HG02642 (cell line): ENCODE data around the gene NEDD4L.

Experiments used
- ATAC-seq: cut with Tn5 transposase; IDR thresholded peaks from one replicate; pipeline ENCODE4 v1.9.1; 2021; ENCODE audit warnings: mild to moderate bottlenecking; ENCODE audit not compliant: unreplicated experiment, poor library complexity

Gene NEDD4L

DNA sequence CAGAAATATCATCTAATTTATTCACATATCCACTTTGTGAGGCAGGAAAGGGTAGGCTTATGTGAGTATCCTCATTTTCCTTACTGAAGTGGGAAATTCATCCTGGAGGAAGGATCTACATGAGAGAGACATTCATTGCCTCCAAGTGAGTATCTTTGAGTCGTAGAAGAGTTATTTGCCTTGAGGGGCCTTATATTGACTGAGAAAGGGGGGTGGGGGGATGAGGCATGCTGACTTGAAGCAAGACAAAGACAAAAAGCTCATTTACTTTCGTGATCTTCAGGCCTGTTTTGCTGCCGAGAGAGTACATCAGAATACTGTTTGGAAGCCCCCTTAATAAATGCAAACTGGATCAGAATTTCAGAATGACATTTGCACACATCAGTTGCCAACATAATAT, 17.6 kb upstream of the NEDD4L start:
- no peak for ATAC-seq

GRCh38 chr18:58026857-58027256, 17.2 kb upstream of the NEDD4L start:
- no peak for ATAC-seq

DNA sequence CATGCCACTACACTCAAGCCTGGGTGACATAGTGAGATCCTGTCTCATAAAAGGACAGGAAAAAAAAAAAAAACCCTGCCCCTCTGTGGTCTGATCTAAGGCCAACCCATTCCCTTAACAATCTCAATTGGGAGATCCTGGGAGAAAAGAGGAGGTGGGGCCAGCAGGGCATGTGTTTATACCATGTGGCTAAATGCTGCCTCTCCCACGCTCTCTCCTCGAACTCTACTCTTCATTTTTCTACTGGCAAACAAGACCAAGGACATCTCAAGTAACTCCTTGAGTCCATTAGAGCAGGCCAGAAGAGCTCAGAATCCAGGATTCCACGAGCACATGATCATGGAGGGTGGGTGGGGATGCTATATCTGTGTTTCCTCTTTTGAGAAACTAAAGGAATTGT, 16.7 kb upstream of the NEDD4L start:
- ATAC-seq = no peak

- no peak for ATAC-seq
These were observed 15.8 kb upstream of the NEDD4L start for GRCh38 chr18:58028109-58028784.

DNA sequence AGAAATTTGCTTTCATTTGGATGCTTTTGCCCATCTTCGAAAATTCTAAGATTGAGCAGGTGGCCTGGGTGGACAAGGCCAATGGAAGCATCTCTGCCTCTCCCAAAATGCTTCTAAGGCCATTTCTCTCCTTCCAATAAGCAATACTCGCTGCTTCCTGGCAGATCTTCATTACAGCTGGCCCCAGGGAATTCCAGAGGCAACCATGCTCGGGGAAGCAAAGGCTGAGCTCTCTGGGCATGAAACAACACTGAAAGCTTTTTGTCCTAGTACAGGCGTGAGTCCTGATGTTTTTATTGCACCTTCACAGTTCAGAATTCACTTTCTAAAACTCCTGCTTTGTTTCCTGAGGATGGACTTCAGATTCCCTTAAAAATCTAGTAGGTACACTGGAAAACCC, 11.8 kb upstream of the NEDD4L start:
- no peak for ATAC-seq

GRCh38 chr18:58033216-58033615, 10.8 kb upstream of the NEDD4L start:
- ATAC-seq = no peak

- ATAC-seq = no peak
These were observed 9.7 kb upstream of the NEDD4L start for GRCh38 chr18:58034370-58034769.

DNA sequence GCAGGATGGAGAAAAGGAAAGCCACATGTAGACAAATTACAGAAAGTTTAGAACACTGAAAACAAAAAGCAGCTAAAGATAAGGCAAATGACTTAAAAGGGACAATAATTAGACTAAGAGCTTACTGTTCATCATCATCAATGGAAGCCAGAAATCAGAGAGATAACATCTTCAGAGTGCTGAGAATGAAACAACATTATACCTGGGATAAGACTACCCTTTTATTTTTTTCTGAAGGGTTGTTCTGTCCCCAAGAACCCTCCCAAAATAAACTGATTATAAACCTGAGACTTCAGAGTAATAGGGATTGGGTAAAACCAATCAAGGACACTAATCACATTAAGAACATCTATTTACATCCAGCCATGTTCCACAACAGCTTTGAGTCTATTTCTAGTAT, 6.9 kb upstream of the NEDD4L start:
- no peak for ATAC-seq

GRCh38 chr18:58038063-58038462, 6.0 kb upstream of the NEDD4L start:
- no peak for ATAC-seq

DNA sequence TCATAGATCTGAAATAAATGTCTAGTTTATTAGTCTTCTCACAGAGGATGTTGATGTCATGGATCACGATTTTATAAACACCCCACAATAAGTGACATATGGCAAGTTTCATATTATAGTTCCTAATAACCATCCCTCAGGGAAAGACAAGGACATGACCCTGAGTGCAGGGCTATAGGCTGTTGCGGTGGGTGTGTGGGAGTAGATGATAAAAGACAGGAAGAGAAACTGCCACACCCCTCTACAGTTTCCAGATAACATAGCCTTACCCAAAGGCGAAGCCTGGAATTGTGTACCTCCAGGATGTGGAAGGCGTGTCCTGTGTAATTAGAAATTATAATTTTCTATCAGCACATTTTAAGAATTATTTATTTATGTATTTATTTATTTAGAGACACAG, 2.4 kb upstream of the NEDD4L start:
- no peak for ATAC-seq

GRCh38 chr18:58042826-58043490, 1.1 kb upstream of the NEDD4L start:
- no peak for ATAC-seq

DNA sequence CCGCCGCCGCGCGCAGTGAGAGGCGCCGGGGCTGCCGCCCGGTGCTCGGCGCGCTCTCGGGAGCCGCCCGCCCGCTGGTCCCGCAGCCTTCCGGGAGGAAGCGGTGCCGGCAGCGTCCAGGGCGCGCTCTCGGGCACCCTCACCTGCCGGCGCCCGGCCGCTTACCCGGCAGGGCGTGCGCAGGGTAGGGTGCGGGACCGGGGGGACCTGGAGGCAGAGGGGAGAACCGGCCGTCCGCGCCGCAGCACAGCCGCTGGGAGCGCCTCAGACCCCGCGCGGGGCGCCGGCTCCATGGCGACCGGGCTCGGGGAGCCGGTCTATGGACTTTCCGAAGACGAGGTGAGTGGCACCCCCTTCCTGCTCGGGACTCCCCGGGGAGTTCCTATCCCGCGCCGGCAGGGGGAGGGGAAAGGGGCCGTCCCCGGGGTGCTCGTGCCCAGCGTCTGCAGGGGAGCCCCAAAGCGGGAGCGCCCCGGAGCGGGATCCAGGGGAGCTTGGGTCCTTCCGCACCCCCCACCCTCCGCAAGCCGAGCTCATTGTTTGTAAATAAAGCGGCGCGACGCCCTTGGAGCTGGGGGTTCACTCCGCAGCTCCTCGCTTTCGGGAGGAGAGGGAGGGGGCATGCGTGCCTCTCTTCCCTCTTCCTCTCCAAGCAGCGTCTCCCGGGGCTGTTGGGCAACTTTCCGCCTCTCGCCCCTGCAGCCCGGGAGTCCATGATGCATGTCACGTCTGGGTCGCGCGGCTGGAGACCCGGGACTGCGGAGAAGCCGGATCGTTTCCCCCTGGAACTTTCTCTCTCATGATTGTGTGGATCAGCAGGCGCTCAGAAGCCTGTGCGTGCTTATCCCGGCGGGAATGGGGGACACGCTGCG, 580 bp downstream of the NEDD4L start:
- peak; percentile 46 for ATAC-seq

- no peak for ATAC-seq
These were observed 1.4 kb downstream of the NEDD4L start for GRCh38 chr18:58045242-58046092.

- no peak for ATAC-seq
These were observed 2.2 kb downstream of the NEDD4L start for GRCh38 chr18:58046093-58046793.

DNA sequence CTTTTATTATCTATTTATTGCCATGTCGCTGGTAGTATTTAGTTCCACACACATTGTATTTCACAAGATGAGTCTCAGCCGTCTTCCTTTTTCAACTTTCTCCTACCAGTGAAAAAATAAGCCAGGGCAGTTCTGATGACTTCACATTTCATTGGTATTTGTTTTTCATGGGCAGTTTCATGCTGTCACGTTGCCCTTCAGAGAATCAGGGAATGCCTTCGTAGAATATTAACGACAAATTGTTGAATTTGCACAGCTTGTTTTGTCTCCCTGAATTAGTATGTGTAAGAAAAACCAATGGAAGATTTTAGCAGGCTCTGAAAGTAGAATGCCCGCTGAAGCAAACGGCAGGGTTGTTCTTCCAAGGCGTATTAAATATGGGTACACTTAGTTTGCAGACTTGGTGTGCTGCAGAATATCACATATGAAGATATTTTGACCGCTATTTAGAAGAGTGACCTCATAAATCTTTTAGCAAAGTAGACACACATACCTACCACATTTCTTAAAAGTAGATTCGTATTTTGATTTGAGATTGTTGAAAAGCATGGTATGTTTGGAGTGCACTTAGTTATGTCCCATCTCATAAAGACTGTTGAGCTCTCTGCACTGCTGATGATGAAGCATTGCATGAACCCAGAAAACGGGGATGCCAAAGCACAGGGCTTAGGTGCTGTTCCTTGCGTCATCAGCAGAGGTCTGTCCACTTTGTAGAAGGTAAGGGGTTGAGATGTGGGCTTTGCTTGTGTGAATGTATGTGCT, 2.9 kb downstream of the NEDD4L start:
- ATAC-seq = no peak

DNA sequence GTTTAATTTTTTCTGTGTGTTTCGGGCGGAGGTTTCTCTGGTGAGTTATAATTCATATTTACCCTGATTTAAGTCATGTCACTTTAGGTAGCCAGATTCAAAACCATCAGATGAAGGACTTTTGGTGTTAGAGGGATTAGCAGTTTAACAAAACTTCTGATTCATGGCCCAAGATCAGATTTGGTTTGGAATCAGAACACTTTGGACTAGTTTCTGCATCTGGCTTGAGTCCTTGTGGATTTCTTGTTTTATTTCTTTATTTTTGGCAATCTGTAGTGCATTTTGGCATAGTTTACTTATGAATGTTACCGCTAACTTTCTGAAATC, 3.5 kb downstream of the NEDD4L start:
- no peak for ATAC-seq

DNA sequence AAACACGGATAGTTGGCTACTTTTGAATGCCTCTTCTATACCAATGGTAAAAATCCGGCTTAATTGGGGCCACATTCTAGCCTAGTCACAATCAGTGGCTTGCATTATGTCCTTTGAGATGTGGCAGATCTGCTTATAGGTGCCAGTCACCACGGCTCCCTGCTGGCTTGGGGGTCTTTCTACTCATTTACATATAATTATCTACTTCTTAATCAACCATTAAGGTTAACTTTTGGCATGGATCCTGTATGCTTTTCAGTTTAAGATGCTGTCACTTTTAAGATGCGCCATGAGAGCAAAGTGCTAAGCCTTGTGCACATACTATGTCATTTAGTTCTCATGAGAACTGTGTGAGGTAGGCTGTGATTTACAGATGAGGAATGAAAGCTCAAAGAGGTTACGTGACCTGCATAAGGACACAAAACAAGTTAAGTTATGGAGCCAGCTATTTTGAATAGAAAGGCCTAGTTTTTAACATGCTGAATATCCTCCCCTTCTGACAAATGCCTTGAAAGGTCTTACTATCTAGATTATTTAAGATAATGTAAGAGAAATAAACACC, 4.1 kb downstream of the NEDD4L start:
- ATAC-seq = no peak

DNA sequence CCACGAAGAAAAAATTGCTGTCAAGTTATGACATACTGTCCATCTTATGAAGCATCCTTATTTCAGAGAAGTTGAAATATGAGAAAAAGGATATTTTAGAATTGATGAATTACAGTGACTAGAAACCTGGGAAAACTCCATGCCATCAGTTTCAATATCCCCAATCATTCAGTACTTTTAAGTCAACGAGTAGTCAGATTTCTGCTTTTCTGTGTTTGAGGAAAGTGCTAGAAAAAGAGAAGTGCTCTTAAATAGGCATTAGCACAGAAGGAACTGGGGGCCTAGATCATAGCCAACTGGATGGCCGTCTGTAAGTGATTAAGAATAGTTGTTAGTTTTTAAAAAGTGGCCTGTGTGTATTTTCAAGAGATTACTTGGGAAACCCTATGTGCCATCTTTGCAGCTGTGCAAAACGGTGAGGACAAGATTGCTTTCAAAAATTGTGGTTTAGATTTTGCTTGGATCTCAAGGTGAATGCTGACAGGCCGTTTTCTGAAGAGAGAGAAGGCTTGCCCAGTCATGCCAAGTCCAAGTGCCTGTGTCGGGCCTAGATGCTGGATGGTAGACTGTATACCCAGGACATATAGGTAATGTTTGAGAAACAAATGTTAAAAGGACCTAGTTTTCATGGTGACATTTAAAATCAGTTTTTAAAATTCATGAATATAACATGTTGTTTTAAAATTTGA, 5.1 kb downstream of the NEDD4L start:
- no peak for ATAC-seq
